H1 (cell line): Measurements from ENCODE around the gene MAP2K5. TPM values are rescaled to one million over a fixed set of nuclear protein-coding genes. Genes with fewer than 3 reads are reported as not detected.

Experiments
- CTCF ChIA-PET: fragments of 300-600 bp; sonication (Branson Sonifier 250); formaldehyde crosslinking; loops from one replicate; lab custom pipeline; 2021; ENCODE audit not compliant: partially characterized antibody; lab: Charles Lee
- POLR2A ChIA-PET: fragments of 300-600 bp; sonication (Branson Sonifier 250); formaldehyde crosslinking; loops from one replicate; lab custom pipeline; 2021; ENCODE audit warnings: inconsistent platforms; ENCODE audit not compliant: partially characterized antibody; lab: Charles Lee
- DNase-seq, 2 experiments: peaks; one replicate each; pipeline versions ENCODE4 v3.0.0 to v3.0.0-alpha.2; 2010 to 2022; ENCODE audit warnings: low spot score in 2 of 2, low read depth in 1 of 2, mixed read lengths in 1 of 2
- FAIRE-seq: peaks from 2 replicates; lab custom pipeline; 2011; peaks lifted over from hg19 to GRCh38; lab: Jason Lieb, UNC
- H2AFZ ChIP-seq: 2 replicates; pipeline ENCODE4 v1.8.1; 2012; ENCODE audit warnings: low read length, inconsistent platforms
- H2AK5ac ChIP-seq: 2 replicates; pipeline ENCODE4 v1.6.1; 2013; ENCODE audit warnings: low read depth, low read length
- H2BK120ac ChIP-seq: replicated peaks from 2 replicates; pipeline ENCODE3; 2013; ENCODE audit warnings: low read depth, low read length, inconsistent platforms
- H2BK12ac ChIP-seq: 2 replicates; pipeline ENCODE4 v1.6.1; 2013; ENCODE audit warnings: low read depth, low read length
- H2BK15ac ChIP-seq: 2 replicates; pipeline ENCODE4 v1.6.1; 2013; ENCODE audit warnings: low read length
- H2BK20ac ChIP-seq: 2 replicates; pipeline ENCODE4 v1.6.1; 2013; ENCODE audit warnings: low read length
- H2BK5ac ChIP-seq: 2 replicates; pipeline ENCODE4 v1.6.1; 2013; ENCODE audit warnings: low read depth, low read length
- H3K14ac ChIP-seq: 2 replicates; pipeline ENCODE4 v1.6.1; 2013; ENCODE audit warnings: inconsistent platforms; ENCODE audit not compliant: insufficient read length
- H3K18ac ChIP-seq: 2 replicates; pipeline ENCODE4 v1.6.1; 2013; ENCODE audit warnings: low read length; ENCODE audit errors: extremely low read depth
- H3K23ac ChIP-seq: 2 replicates; pipeline ENCODE4 v1.6.1; 2013; ENCODE audit warnings: inconsistent platforms; ENCODE audit not compliant: insufficient read length
- H3K23me2 ChIP-seq: 2 replicates; pipeline ENCODE4 v1.6.1; 2013; ENCODE audit warnings: low read depth, low read length
- H3K27ac ChIP-seq: 2 replicates; pipeline ENCODE4 v1.6.1; 2011; ENCODE audit warnings: low read depth, low read length, inconsistent platforms
- H3K27me3 ChIP-seq, 4 experiments: replicated peaks in 1 of 4; 1 replicate in 1 of 4; 2 replicates in 3 of 4; pipeline versions ENCODE4 v1.6.1 to v1.8.1; 2011 to 2013; ENCODE audit warnings: low read length in 3 of 4, mild to moderate bottlenecking in 3 of 4, inconsistent platforms in 2 of 4, mixed read lengths in 2 of 4, moderate library complexity in 1 of 4; ENCODE audit not compliant: control insufficient read depth in 3 of 4, insufficient read depth in 3 of 4; ENCODE audit errors: extremely low read depth in 1 of 4
- H3K36me3 ChIP-seq, 4 experiments: 2 replicates each; pipeline versions ENCODE4 v1.6.1 to v1.8.1; 2011 to 2013; ENCODE audit warnings: mild to moderate bottlenecking in 4 of 4, low read length in 3 of 4, moderate library complexity in 2 of 4, control low read depth in 1 of 4, inconsistent platforms in 1 of 4; ENCODE audit not compliant: insufficient read depth in 4 of 4, control insufficient read depth in 2 of 4
- H3K4ac ChIP-seq: replicated peaks from 2 replicates; pipeline ENCODE3; 2013; ENCODE audit warnings: low read length, low read depth, mixed read lengths, inconsistent platforms; ENCODE audit not compliant: insufficient read length
- H3K4me1 ChIP-seq, 4 experiments: replicated peaks in 1 of 4; 1 replicate in 1 of 4; 2 replicates in 3 of 4; pipeline versions ENCODE4 v1.6.1 to v1.8.1; 2011 to 2013; ENCODE audit warnings: low read length in 3 of 4, inconsistent platforms in 2 of 4, mixed read lengths in 1 of 4; ENCODE audit not compliant: insufficient read depth in 4 of 4, control insufficient read depth in 3 of 4
- H3K4me2 ChIP-seq, 2 experiments: 2 replicates each; pipeline versions ENCODE4 v1.6.1 to v1.8.1; 2011 to 2013; ENCODE audit warnings: low read depth in 2 of 2, low read length in 2 of 2, control low read depth in 1 of 2, inconsistent platforms in 1 of 2, mild to moderate bottlenecking in 1 of 2; ENCODE audit not compliant: insufficient read depth in 1 of 2
- H3K4me3 ChIP-seq, 4 experiments: fragments of 200-600, 300-600 bp in 1 of 4; sonication (generic), shearing (Covaris generic), sonication (Bioruptor Twin) in 1 of 4; 2 replicates each; pipeline versions ENCODE4 v1.5.1 to v1.8.1; 2011 to 2016; ENCODE audit warnings: low read length in 4 of 4, low read depth in 3 of 4, control low read depth in 2 of 4, inconsistent platforms in 2 of 4, mild to moderate bottlenecking in 2 of 4, mixed read lengths in 1 of 4, moderate library complexity in 1 of 4; ENCODE audit not compliant: insufficient read depth in 2 of 4; ENCODE audit errors: extremely low read depth in 1 of 4
- H3K56ac ChIP-seq: replicated peaks from 2 replicates; pipeline ENCODE3; 2013; ENCODE audit warnings: low read depth, mild to moderate bottlenecking, mixed read lengths, low read length, inconsistent platforms; ENCODE audit not compliant: insufficient read length
- H3K79me1 ChIP-seq: 2 replicates; pipeline ENCODE4 v1.6.1; 2013; ENCODE audit warnings: low read depth, low read length, control low read depth
- H3K79me2 ChIP-seq, 2 experiments: 2 replicates each; pipeline versions ENCODE4 v1.6.1 to v1.8.1; 2012 to 2013; ENCODE audit warnings: low read length in 2 of 2, mild to moderate bottlenecking in 2 of 2, inconsistent platforms in 1 of 2; ENCODE audit not compliant: insufficient read depth in 2 of 2, control insufficient read depth in 1 of 2
- H3K9ac ChIP-seq, 4 experiments: replicated peaks in 1 of 4; 1 replicate in 1 of 4; 2 replicates in 3 of 4; pipeline versions ENCODE4 v1.6.1 to v1.8.1; 2011 to 2013; ENCODE audit warnings: low read depth in 3 of 4, low read length in 3 of 4, control low read depth in 2 of 4, mild to moderate bottlenecking in 2 of 4, moderate library complexity in 2 of 4, inconsistent platforms in 1 of 4; ENCODE audit errors: extremely low read depth in 1 of 4
- H3K9me3 ChIP-seq, 2 experiments: 2 replicates each; pipeline versions ENCODE4 v1.6.1 to v1.8.1; 2012 to 2013; ENCODE audit warnings: mild to moderate bottlenecking in 2 of 2, moderate library complexity in 2 of 2, control low read depth in 1 of 2, inconsistent platforms in 1 of 2, low read depth in 1 of 2, low read length in 1 of 2, mixed read lengths in 1 of 2; ENCODE audit not compliant: insufficient read depth in 2 of 2
- H4K20me1 ChIP-seq, 2 experiments: replicated peaks in 1 of 2; 2 replicates each; pipeline versions ENCODE3 to v1.8.1; 2011 to 2013; ENCODE audit warnings: inconsistent platforms in 2 of 2, low read length in 2 of 2, mild to moderate bottlenecking in 1 of 2; ENCODE audit not compliant: insufficient read depth in 2 of 2, control insufficient read depth in 1 of 2
- H4K5ac ChIP-seq: 2 replicates; pipeline ENCODE4 v1.6.1; 2013; ENCODE audit warnings: low read length, low read depth, mixed read lengths, inconsistent platforms; ENCODE audit not compliant: insufficient read length
- H4K8ac ChIP-seq: 2 replicates; pipeline ENCODE4 v1.8.0; 2013; ENCODE audit warnings: mild to moderate bottlenecking, moderate library complexity, low read length, inconsistent platforms; ENCODE audit not compliant: insufficient read depth; ENCODE audit errors: extremely low read depth
- H4K91ac ChIP-seq: replicated peaks from 2 replicates; pipeline ENCODE3; 2013; ENCODE audit warnings: low read length, mixed read lengths, inconsistent platforms; ENCODE audit not compliant: insufficient read length
- CEBPB ChIP-seq: IDR thresholded peaks from 2 replicates; pipeline ENCODE4 v1.6.1; 2012; ENCODE audit warnings: low read depth, low read length
- CHD2 ChIP-seq: IDR thresholded peaks from 2 replicates; pipeline ENCODE4 v1.6.1; 2012; ENCODE audit warnings: low read length, improper control_type of control experiment
- GTF2F1 ChIP-seq: IDR thresholded peaks from 2 replicates; pipeline ENCODE4 v1.6.1; 2012; ENCODE audit warnings: low read depth, low read length, improper control_type of control experiment, borderline replicate concordance
- HDAC6 ChIP-seq: IDR thresholded peaks from one replicate; pipeline ENCODE4 v1.7.1; 2012; ENCODE audit warnings: low read depth, mild to moderate bottlenecking, inconsistent platforms, low read length, moderate library complexity
- PHF8 ChIP-seq: fragments of 200-600 bp; sonication (generic); conservative IDR thresholded peaks from 2 replicates; pipeline ENCODE4 v1.7.1; 2012; ENCODE audit warnings: low read depth, mild to moderate bottlenecking, inconsistent platforms, low read length, moderate library complexity
- RFX5 ChIP-seq: IDR thresholded peaks from 2 replicates; pipeline ENCODE4 v1.6.1; 2011; ENCODE audit warnings: low read depth, low read length, improper control_type of control experiment, borderline replicate concordance
- SIX5 ChIP-seq: IDR thresholded peaks from 2 replicates; pipeline ENCODE4 v1.6.1; 2011; ENCODE audit warnings: mild to moderate bottlenecking, low read depth, low read length
- SP2 ChIP-seq: IDR thresholded peaks from 2 replicates; pipeline ENCODE4 v1.6.1; 2012; ENCODE audit warnings: mild to moderate bottlenecking, low read length, inconsistent platforms
- WGBS, 2 experiments: shearing (Covaris generic) in 1 of 2; methylation state at CpG; one replicate each; pipeline versions ENCODE4 v1.1.6 to v1.1.7; 2013 to 2015; ENCODE audit warnings: low lambda C conversion rate in 2 of 2, mixed read lengths in 2 of 2, inconsistent platforms in 1 of 2, low coverage in 1 of 2, missing lambda C conversion rate in 1 of 2; ENCODE audit not compliant: insufficient replicate concordance in 2 of 2, insufficient coverage in 1 of 2, insufficient read length in 1 of 2; ENCODE audit errors: extremely low coverage in 1 of 2, missing lambda C conversion rate in 1 of 2; 5-methylcytosine and 5-hydroxymethylcytosine counted together
- polyA plus RNA-seq, 7 experiments: library from polyadenylated mRNA; depleted of rRNA in 3 of 7; stranded (reverse) in 5 of 7; unstranded in 2 of 7; fragments of >200 nt in 5 of 7; fragments of 200-250 nt in 2 of 7; gene quantifications; 1 replicate in 5 of 7; 2 replicates in 1 of 7; 4 replicates in 1 of 7; pipeline versions ENCODE4 v1.2.1 to v1.2.3, GENCODE V29; 2011 to 2013; ENCODE audit warnings: missing spikeins in 2 of 7, mixed read lengths in 2 of 7
- total RNA-seq: library from RNA; stranded (reverse); fragmentation: NEBNext Ultra II Directional; extraction: Animal tissue kit (Norgen Biotek cat#: 25700); gene quantifications from 2 replicates; pipeline ENCODE4 v1.2.1, GENCODE V29; 2021
- TF ChIP-seq, protein P1 (sequence below): IDR thresholded peaks from 2 replicates; pipeline ENCODE4 v1.6.1; 2012; ENCODE audit warnings: inconsistent platforms
- TF ChIP-seq, protein P2 (sequence below): IDR thresholded peaks from 2 replicates; pipeline ENCODE4 v1.6.1; 2011; ENCODE audit warnings: low read length, improper control_type of control experiment

Gene MAP2K5
- total and polyA plus RNA-seq, 2 of the 8 experiments (the other 6 are each of a cell fraction or from before 2014, with no cell fraction given): 4.4 to 15.8 TPM

DNA sequence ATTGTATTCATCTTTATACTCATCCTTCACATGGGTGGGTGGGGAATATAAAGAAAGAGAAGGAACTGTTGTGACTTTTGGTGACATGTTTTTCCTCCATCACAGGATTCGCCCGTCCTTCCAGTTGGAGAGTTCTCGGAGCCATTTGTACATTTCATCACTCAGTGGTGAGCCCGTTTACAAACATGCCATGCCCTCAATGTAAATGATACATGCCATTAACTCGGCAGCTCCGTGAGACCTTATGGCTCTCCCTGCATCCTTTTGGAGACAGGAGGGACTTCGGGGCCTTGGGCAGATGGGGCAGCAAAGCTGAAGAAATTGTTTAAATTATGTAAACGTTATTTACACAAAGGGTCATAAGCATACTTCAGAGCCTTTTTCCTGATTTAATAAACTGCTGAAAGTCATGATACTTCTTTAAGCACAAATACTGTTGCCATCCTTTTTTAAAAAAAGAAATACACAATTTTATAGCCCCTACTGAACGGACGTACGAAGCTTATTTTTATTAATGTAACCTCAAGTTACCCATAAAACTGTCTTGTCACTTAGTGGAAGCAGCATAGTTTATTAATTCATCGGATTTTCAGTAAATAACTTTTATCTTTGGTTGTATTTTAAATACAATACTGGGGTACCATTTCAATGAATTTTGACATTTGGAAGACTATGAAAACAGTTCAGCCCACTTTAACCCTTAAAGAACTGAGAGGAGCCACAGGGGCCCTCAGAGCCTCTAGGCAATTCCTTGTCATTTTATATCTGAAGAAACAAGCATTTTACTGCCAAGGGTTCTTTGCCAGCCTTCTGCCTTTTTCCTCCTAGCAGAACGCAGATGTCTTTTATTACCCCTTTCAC is 227.2 kb downstream of the MAP2K5 start:
- no peaks in the 10 kb centered on the region; the same call in 1 of the 2 replicates for H3K23me2 ChIP-seq
- no peak overlapping the region for H3K4ac ChIP-seq
- H2BK20ac ChIP-seq: no peak overlapping the region
- no peak overlapping the region for H4K91ac ChIP-seq
- no peak for TF ChIP-seq CHD2
- no peak for TF ChIP-seq SP2
- no peak for TF ChIP-seq HDAC6
- TF ChIP-seq, protein P1, sequence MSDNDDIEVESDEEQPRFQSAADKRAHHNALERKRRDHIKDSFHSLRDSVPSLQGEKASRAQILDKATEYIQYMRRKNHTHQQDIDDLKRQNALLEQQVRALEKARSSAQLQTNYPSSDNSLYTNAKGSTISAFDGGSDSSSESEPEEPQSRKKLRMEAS: no peak
- no peak for TF ChIP-seq GTF2F1
- TF ChIP-seq PHF8: no peak
- TF ChIP-seq SIX5: no peak
- TF ChIP-seq, protein P2, sequence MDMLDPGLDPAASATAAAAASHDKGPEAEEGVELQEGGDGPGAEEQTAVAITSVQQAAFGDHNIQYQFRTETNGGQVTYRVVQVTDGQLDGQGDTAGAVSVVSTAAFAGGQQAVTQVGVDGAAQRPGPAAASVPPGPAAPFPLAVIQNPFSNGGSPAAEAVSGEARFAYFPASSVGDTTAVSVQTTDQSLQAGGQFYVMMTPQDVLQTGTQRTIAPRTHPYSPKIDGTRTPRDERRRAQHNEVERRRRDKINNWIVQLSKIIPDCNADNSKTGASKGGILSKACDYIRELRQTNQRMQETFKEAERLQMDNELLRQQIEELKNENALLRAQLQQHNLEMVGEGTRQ: no peak
- no peak for TF ChIP-seq RFX5
- no peak for TF ChIP-seq CEBPB
- TF ChIP-seq, all 59 proteins: peak for 0
- no peaks in the 10 kb centered on the region for H3K27me3 ChIP-seq
- no peak overlapping the region for H4K8ac ChIP-seq
- no peak overlapping the region for H2BK12ac ChIP-seq
- H2AK5ac ChIP-seq: no peak overlapping the region
- no peak for DNase-seq
- no peak overlapping the region for H2AFZ ChIP-seq
- no peaks in the 10 kb centered on the region for H3K79me2 ChIP-seq
- no peak overlapping the region for H2BK120ac ChIP-seq
- 84% methylated on average over 13 of the region's 13 CpGs; no CpG with 5 or more reads in 1 of the 2 experiments for WGBS, 2 experiments
- no peak overlapping the region for H3K23ac ChIP-seq
- H4K5ac ChIP-seq: no peak overlapping the region
- H3K9ac ChIP-seq: no peak overlapping the region
- no peaks in the 10 kb centered on the region for H3K36me3 ChIP-seq
- H4K20me1 ChIP-seq: no peaks in the 10 kb centered on the region
- H3K56ac ChIP-seq: no peak overlapping the region
- no peak overlapping the region for H3K4me3 ChIP-seq
- H2BK15ac ChIP-seq: no peak overlapping the region
- H3K79me1 ChIP-seq: no peaks in the 10 kb centered on the region
- no peak overlapping the region for H3K4me2 ChIP-seq
- ChIA-PET POLR2A (interaction anchor here (0.7 kb wide), 1 partner anchor 53 kb away, joined by 3 read pairs; no protein-coding TSS in a partner anchor), CTCF (interaction anchor here (0.7 to 1.7 kb wide), 2 partner anchors 35 to 42 kb away, joined by 3 to 4 read pairs; no protein-coding TSS in a partner anchor)
- no peak overlapping the region for H3K27ac ChIP-seq
- peaks cover 0 to 12% (median 5%) of the 10 kb centered on the region in 4 experiments; a peak in 3 of 7 replicates for H3K4me1 ChIP-seq
- no peak overlapping the region for H2BK5ac ChIP-seq
- no peak overlapping the region for H3K18ac ChIP-seq
- no peak for FAIRE-seq
- H3K14ac ChIP-seq: no peak overlapping the region
- no peaks in the 10 kb centered on the region for H3K9me3 ChIP-seq
